ENCODE results near the gene OR5D16. TPM values are rescaled to one million over a fixed set of nuclear protein-coding genes. Genes with fewer than 3 reads are reported as not detected.
"Not testable (repeated sequence)": the region's sequence is repeated elsewhere in the genome, so short reads cannot be mapped to it uniquely, and the experiment has no call there.

Gene OR5D16
- total RNA-seq, 3 donors from 2014 or later: not detected

GRCh38 chr11:55882997-55883396, 44.4 kb downstream of the OR5D16 start, which contains the start of gene TRIM51:
Gene TRIM51 (plus strand): TSS chr11:55883297. CDS start chr11:55885429, 2,132 bp downstream.
- intact Hi-C loops (cut with DNase I, micrococcal nuclease); ATAC-seq; H3K9me3 ChIP-seq; H3K36me3 ChIP-seq (ENCODE audit: low read depth); H3K4me1 ChIP-seq (ENCODE audit: low read depth); H3K4me3 ChIP-seq; DNase-seq: not testable (repeated sequence)

GRCh38 chr11:55884995-55885394, 46.4 kb downstream of the OR5D16 start:
- DNase-seq; intact Hi-C loops (cut with DNase I, micrococcal nuclease); H3K36me3 ChIP-seq (ENCODE audit: low read depth); H3K9me3 ChIP-seq; ATAC-seq; H3K4me1 ChIP-seq (ENCODE audit: low read depth); H3K4me3 ChIP-seq: not testable (repeated sequence)

GRCh38 chr11:55885481-55885880, 46.9 kb downstream of the OR5D16 start:
- intact Hi-C loops (cut with DNase I, micrococcal nuclease); DNase-seq; H3K4me3 ChIP-seq; H3K36me3 ChIP-seq (ENCODE audit: low read depth); ATAC-seq; H3K9me3 ChIP-seq; H3K4me1 ChIP-seq (ENCODE audit: low read depth): not testable (repeated sequence)

Other genes with a start within 250 kb of the OR5D16 start
- gene OR4C11, start 231.1 kb upstream of the OR5D16 start, total RNA-seq: not detected
- gene OR4P4, start 203.6 kb upstream of the OR5D16 start, total RNA-seq: not detected
- gene OR4S2, start 190.4 kb upstream of the OR5D16 start, total RNA-seq: not detected
- gene OR4C6, start 176.6 kb upstream of the OR5D16 start, total RNA-seq: not detected
- not detected for gene OR5D13, start 65.3 kb upstream of the OR5D16 start, total RNA-seq
- gene OR5D14, start 43.2 kb upstream of the OR5D16 start, total RNA-seq: not detected
- gene OR5L1, start 27.4 kb upstream of the OR5D16 start, total RNA-seq: not detected
- not detected for gene OR5D18, start 19.1 kb upstream of the OR5D16 start, total RNA-seq
- gene OR5L2, start 11.5 kb upstream of the OR5D16 start, total RNA-seq: not detected
- not detected for gene TRIM51, start 44.5 kb downstream of the OR5D16 start, total RNA-seq
- not detected for gene OR5W2, start 75.8 kb downstream of the OR5D16 start, total RNA-seq
- not detected for gene OR5I1, start 97.6 kb downstream of the OR5D16 start, total RNA-seq
- gene OR10AG1, start 131.2 kb downstream of the OR5D16 start, total RNA-seq: not detected
- gene OR5F1, start 155.9 kb downstream of the OR5D16 start, total RNA-seq: not detected
- gene OR5AS1, start 188.9 kb downstream of the OR5D16 start, total RNA-seq: not detected